HepG2 (cell line): ENCODE results near the gene NEURL2. TPM values are rescaled to one million over a fixed set of nuclear protein-coding genes. Genes with fewer than 3 reads are reported as not detected.
A peak's percentile ranks its signal among the peaks of the same experiment; 100 is the strongest.

Source experiments
- AHDC1 ChIP-seq: sonication (generic); formaldehyde crosslinking; IDR thresholded peaks from 2 replicates; pipeline ENCODE4 v1.5.1; 2020; ENCODE audit warnings: mild to moderate bottlenecking, missing genetic modification reagents, borderline replicate concordance
- ATM ChIP-seq: fragments of 450-650 bp; IDR thresholded peaks from 2 replicates; pipeline ENCODE4 v1.7.1; 2017; ENCODE audit warnings: mild to moderate bottlenecking, borderline replicate concordance
- BORCS8-MEF2B ChIP-seq: sonication (generic); formaldehyde crosslinking; IDR thresholded peaks from 2 replicates; pipeline ENCODE4 v1.8.0; 2022; ENCODE audit warnings: mild to moderate bottlenecking, missing genetic modification reagents
- GABPA ChIP-seq, 2 experiments: IDR thresholded peaks; 2 replicates each; pipeline ENCODE4 v1.6.1; 2011 to 2016; ENCODE audit warnings: low read depth in 2 of 2, low read length in 1 of 2, missing biosample characterization in 1 of 2, missing genetic modification characterization in 1 of 2
- HNF4A ChIP-seq: sonication (generic); formaldehyde crosslinking; IDR thresholded peaks from 2 replicates; pipeline ENCODE4 v1.4.0; 2020; ENCODE audit warnings: missing genetic modification reagents
- JARID2 ChIP-seq: sonication (generic); formaldehyde crosslinking; IDR thresholded peaks from 2 replicates; pipeline ENCODE4 v1.8.1; 2023; ENCODE audit warnings: missing genetic modification reagents, inconsistent platforms; ENCODE audit not compliant: insufficient replicate concordance
- MAF1 ChIP-seq: sonication (generic); formaldehyde crosslinking; IDR thresholded peaks from 2 replicates; pipeline ENCODE4 v1.5.0; 2020; ENCODE audit warnings: missing genetic modification reagents, borderline replicate concordance
- MAZ ChIP-seq, 2 experiments: sonication (generic) in 1 of 2; formaldehyde crosslinking in 1 of 2; IDR thresholded peaks; 2 replicates each; pipeline versions ENCODE4 v1.5.0 to v1.6.1; 2012 to 2020; ENCODE audit warnings: low read depth in 2 of 2, mild to moderate bottlenecking in 2 of 2, borderline replicate concordance in 1 of 2, improper control_type of control experiment in 1 of 2, low read length in 1 of 2, missing genetic modification reagents in 1 of 2, moderate library complexity in 1 of 2
- MTERF4 ChIP-seq: sonication (generic); formaldehyde crosslinking; IDR thresholded peaks from 2 replicates; pipeline ENCODE4 v1.8.0; 2023; ENCODE audit warnings: mild to moderate bottlenecking, missing genetic modification reagents
- SMARCE1 ChIP-seq: fragments of 450-650 bp; IDR thresholded peaks from 2 replicates; pipeline ENCODE4 v1.6.1; 2017; ENCODE audit warnings: borderline replicate concordance
- TBX3 ChIP-seq: fragments of 450-650 bp; IDR thresholded peaks from 2 replicates; pipeline ENCODE4 v1.6.1; 2017; ENCODE audit warnings: antibody characterized with exemption, mild to moderate bottlenecking, inconsistent platforms, borderline replicate concordance
- ZBTB25 ChIP-seq: IDR thresholded peaks from 2 replicates; pipeline ENCODE4 v1.6.1; 2018; ENCODE audit warnings: missing genetic modification reagents
- ZBTB26 ChIP-seq: IDR thresholded peaks from 2 replicates; pipeline ENCODE4 v1.6.1; 2016; ENCODE audit warnings: missing compliant biosample characterization, missing genetic modification reagents, borderline replicate concordance
- ZKSCAN1 ChIP-seq: fragments of 150-350 bp; IDR thresholded peaks from 2 replicates; pipeline ENCODE4 v1.6.1; 2014; ENCODE audit warnings: low read length
- ZNF232 ChIP-seq: sonication (generic); formaldehyde crosslinking; IDR thresholded peaks from 2 replicates; pipeline ENCODE4 v1.4.0; 2020; ENCODE audit warnings: missing genetic modification reagents, borderline replicate concordance
- ZNF292 ChIP-seq: sonication (generic); formaldehyde crosslinking; IDR thresholded peaks from 2 replicates; pipeline ENCODE4 v1.8.1; 2022; ENCODE audit warnings: mild to moderate bottlenecking, low read depth, missing genetic modification reagents, borderline replicate concordance
- ZNF768 ChIP-seq: sonication (generic); formaldehyde crosslinking; IDR thresholded peaks from 2 replicates; pipeline ENCODE4 v1.4.0; 2020; ENCODE audit warnings: missing genetic modification reagents
- ZNF782 ChIP-seq: sonication (generic); formaldehyde crosslinking; IDR thresholded peaks from 2 replicates; pipeline ENCODE4 v1.4.0; 2020; ENCODE audit warnings: missing genetic modification reagents, mild to moderate bottlenecking, borderline replicate concordance
- ZSCAN29 ChIP-seq: sonication (generic); formaldehyde crosslinking; conservative IDR thresholded peaks from 2 replicates; pipeline ENCODE4 v1.4.0; 2020; ENCODE audit warnings: mild to moderate bottlenecking, missing genetic modification reagents
- polyA plus RNA-seq, 8 experiments: library from polyadenylated mRNA; depleted of rRNA in 3 of 8; stranded (reverse) in 7 of 8; unstranded in 1 of 8; fragments of >200 nt; fragmentation: Illumina TruSeq in 4 of 8; extraction: Trizol in 4 of 8; gene quantifications; 2 replicates each; pipeline versions ENCODE4 v1.2.1 to v1.2.3, GENCODE V29; 2011 to 2016; ENCODE audit warnings: low read depth in 4 of 8, missing spikeins in 1 of 8, mixed read lengths in 1 of 8; ENCODE audit not compliant: insufficient read depth in 1 of 8
- total RNA-seq, 5 experiments: library from RNA; depleted of rRNA; stranded (reverse); fragments of >200 nt; fragmentation: Illumina TruSeq; extraction: Trizol; gene quantifications; 2 replicates each; pipeline ENCODE4 v1.2.3, GENCODE V29; 2016; ENCODE audit warnings: low read depth in 1 of 5

NEURL2 gene
- total and polyA plus RNA-seq, 2 of the 13 experiments (the other 11 are each of a cell fraction or from before 2014, with no cell fraction given), result 7.2 to 9.7 TPM

GRCh38 chr20:45857114-45857881 lies 33.7 kb downstream of the NEURL2 start, which contains the start of the genes ACOT8 and ZSWIM3 (continued):
- TF ChIP-seq AHDC1 (CRISPR knock-in tag) (no peak), TBX3 (peak; percentile 43; the same call in 1 of the 2 replicates), ZSCAN29 (peak; percentile 20; the same call in 1 of the 2 replicates), HNF4A (CRISPR knock-in tag) (peak; percentile 66), ZNF292 (CRISPR knock-in tag) (no peak; the same call in 1 of the 2 replicates), SMARCE1 (no peak), MTERF4 (CRISPR knock-in tag) (0 out of 2 replicates have a peak, but pooled peaks have one; percentile 58), ZNF782 (no peak), BORCS8-MEF2B (CRISPR knock-in tag) (peak; percentile 80), MAF1 (CRISPR knock-in tag) (peak; percentile 40; the same call in 1 of the 2 replicates), ZNF232 (CRISPR knock-in tag) (peak; percentile 15; the same call in 1 of the 2 replicates), ZNF768 (peak; percentile 80), MAZ (IDR thresholded peaks at IDR 0.05; ENCODE audit: borderline replicate concordance, low read depth, low read length) (no peak; the same call in 1 of the 2 replicates), MAZ (CRISPR knock-in tag; IDR thresholded peaks at IDR 0.05; ENCODE audit: low read depth) (peak; percentile 71; the same call in 1 of the 2 replicates), GABPA (IDR thresholded peaks at IDR 0.05; ENCODE audit: low read depth, low read length) (peak; percentile 96), GABPA (CRISPR knock-in tag; IDR thresholded peaks at IDR 0.05; ENCODE audit: low read depth) (peak; percentile 99), ATM (no peak), ZBTB26 (peak; percentile 81; the same call in 1 of the 2 replicates), JARID2 (no peak), ZKSCAN1 (0 out of 2 replicates have a peak, but pooled peaks have one; percentile 18), ZBTB25 (CRISPR knock-in tag) (peak; percentile 83; the same call in 1 of the 2 replicates)
